ENCODE measurements around the gene PLOD1.
"Not testable (repeated sequence)": the region's sequence is repeated elsewhere in the genome, so short reads cannot be mapped to it uniquely, and the experiment has no call there.

Gene PLOD1

DNA sequence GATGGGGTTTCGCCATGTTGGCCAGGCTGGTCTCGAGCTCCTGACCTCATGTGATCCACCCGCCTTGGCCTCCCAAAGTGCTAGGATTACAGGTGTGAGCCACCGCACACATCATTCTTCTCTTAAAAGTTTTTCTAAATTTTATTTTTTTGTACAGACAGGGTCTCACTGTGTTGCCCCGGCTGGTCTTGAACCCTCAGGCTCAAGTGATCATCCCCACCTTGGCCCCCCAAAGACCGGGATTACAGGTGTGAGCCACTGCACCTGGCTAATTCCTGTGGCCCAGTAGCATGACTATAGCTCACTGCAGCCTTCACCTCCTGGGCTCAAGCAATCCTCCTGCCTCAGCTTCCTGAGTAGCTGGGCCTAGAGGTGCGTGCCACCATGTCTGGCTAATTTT lies 5.3 kb downstream of the PLOD1 start:
- DNase-seq: not testable (repeated sequence)

DNA sequence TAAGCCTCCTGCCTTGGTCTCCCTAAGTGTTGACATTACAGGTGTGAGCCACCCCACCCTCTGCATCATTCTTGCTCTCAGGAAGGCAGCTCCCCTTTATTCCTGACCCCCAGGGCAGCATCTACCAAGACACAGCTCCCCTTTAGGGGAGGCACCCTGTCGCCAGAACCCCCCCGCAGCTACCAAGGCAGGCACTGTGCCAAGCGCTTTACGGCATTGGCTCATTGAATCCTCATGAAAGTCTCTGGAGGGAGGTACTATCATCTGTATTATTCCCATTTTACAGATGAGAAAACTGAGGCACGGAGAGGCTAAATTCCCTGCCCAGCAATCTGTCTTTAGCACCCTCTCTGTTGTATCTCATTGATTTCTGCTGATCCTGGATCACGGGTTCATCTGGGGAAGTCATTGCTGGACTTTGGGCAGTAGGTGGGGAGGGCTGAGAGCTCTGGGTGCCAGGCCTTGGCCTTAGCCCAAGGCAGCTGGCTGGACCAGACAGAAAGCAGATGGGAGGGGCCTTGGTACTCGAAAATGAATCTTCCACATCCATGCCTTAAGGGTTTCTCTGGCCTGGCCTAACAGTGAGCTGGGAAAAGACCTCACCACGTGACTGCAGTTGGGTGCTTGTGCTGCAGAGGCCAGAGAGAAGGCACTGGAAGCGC lies 5.9 kb downstream of the PLOD1 start:
- no peak for DNase-seq

DNA sequence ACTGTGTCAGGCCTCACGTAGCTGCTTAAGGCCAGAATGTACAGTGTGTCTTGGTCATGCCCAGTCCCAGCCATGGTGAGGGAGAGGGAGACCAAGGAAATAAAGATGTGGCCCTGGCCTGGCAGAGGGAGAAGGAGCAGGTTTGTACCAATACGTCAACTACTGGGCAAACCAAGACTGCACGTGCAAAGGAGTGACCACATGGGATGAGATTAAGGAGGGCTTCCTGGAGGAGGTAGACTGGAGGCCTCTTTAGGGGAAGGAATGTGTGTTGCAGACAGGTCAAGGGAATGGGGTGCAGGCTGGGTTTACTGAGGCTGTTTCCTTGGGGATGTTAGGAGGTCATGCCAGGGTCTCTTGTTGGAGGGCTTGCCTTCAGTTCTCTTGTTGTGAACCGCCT lies 7.8 kb downstream of the PLOD1 start:
- no peak for DNase-seq

DNA sequence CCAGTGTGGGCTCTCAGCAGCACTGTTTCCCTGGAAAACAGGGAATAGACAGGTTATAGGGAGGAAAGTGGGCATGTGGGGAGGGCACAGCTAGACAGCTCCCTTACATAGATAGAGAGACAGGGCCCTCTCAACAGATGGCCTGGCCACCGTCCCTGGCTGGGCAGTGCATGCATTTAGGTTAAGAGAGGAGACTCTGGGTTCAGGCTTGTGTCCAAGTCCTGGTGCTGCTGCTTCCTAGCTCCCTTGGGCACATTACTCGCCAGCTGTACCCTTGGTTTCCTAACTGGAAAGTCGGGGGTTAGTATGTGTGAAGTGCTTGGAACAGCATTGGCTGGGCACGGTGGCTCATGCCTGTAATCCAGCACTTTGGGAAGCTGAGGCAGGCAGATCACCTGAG lies 9.1 kb downstream of the PLOD1 start:
- DNase-seq: no peak

GRCh38 chr1:11944358-11944931 lies 9.9 kb downstream of the PLOD1 start:
- peak; percentile 33 to 58 for DNase-seq

DNA sequence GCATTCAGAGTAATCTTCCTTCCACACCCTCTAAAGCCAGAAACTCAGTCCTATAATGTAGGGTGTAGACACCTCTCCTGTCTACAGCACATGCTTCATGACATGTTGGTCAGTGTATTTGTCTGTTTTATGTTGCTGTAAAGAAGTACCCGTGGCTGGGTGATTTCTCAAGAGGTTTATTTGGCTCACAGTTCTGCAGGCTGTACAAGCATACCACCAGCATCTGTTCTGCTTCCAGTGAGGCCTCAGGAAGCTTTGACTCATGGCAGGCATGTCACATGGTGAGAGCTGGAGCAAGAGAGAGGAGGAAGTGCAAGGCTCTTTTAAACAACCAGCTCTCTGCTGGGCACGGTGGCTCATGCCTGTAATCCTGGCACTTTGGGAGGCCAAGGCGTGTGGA lies 12.1 kb downstream of the PLOD1 start:
- no peak for DNase-seq

GRCh38 chr1:11948822-11949458 lies 14.4 kb downstream of the PLOD1 start:
- DNase-seq: no peak

DNA sequence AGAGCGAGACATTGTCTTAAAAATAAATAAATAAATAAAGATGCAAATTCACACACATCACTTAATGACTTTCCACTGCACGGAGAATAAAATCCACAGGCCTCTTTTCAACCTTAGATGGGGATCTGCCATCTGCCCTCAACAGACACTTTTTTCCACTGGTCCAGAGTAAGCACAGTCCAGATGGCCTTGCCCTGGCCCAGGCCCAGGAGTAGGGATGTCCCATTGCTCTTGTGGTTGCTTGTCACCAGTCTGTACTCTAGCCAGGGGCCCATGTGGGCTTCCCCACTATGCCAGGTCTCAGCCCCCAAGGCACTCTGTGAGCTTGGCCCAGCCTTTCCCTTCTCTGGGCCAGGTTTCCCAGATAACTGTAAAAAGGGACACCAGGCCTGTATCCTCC lies 17.4 kb downstream of the PLOD1 start:
- DNase-seq: no peak

- no peak for DNase-seq
Observed at GRCh38 chr1:11952455-11953109, 18.1 kb downstream of the PLOD1 start.

GRCh38 chr1:11955221-11955620 lies 20.7 kb downstream of the PLOD1 start:
- no peak for DNase-seq

GRCh38 chr1:11957398-11957797 lies 22.9 kb downstream of the PLOD1 start:
- DNase-seq: no peak

GRCh38 chr1:11957897-11958296 lies 23.4 kb downstream of the PLOD1 start:
- no peak for DNase-seq

GRCh38 chr1:11960276-11960675 lies 25.8 kb downstream of the PLOD1 start:
- no peak for DNase-seq

GRCh38 chr1:11960715-11961114 lies 26.2 kb downstream of the PLOD1 start:
- DNase-seq: peak; percentile 80 to 83

- no peak for DNase-seq
Observed at GRCh38 chr1:11961230-11961629, 26.7 kb downstream of the PLOD1 start.

DNA sequence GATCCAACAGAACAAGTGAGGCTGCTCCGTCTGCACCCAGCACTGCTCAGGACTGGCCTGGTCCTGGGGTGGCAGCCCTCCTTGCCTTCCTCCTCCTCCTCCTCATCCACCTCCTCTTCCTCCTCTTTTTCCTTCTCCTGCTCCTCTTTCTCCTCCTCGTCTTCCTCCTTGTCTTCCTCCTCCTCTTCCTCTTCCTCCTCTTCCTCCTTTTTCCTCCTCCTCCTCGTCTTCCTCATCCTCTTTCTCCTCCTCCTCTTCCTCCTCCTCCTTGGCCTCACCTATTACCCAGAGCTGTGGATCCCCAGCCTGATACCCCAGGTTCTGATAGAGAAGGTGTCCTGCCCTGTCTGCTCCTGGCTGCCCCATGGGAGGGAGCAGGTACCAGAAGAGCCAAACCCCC lies 29.1 kb downstream of the PLOD1 start:
- DNase-seq: no peak

DNA sequence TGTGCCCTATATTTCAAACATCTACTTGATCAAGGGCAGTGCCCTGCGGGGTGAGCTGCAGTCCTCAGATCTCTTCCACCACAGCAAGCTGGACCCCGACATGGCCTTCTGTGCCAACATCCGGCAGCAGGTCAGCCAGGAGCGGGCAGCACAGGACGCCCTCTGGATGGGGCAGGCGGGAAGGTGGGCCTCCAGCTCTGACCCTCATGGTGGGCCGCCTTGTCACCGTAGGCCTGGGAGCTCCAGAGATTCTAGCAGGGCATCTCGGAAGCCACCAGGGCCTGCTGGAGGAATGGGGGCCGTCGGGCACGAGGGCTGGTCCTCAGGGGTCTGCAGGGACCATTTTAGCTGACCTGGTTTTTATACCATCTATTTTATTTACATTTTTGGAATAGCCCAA lies 30.1 kb downstream of the PLOD1 start:
- no peak for DNase-seq

DNA sequence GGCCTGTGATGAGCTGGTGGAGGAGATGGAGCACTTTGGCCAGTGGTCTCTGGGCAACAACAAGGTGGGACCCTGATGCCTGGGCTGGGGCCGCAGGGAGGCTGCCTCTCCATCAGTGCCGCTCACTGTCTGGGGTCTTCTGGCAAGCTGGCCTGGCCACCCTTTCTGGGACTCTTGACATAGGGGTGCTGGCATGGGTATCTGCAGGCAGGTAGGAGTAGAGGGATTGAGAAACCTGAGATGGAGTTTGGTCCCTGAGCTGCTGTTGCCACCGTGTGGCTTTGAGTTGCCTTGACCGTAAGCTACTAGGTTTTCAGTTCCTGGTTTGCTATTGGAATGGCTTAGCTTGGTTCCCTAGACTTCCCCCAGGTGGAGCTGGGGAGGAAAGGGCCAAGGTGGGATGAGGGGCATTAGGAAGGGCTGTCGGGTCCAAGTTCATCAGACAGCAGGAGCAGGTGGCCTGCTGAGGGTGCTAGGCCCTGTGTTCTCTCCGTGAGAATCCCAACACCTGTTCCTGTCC lies 32.6 kb downstream of the PLOD1 start:
- peak; percentile 53 to 74 for DNase-seq

- no peak for DNase-seq
Observed at GRCh38 chr1:11970441-11971185, 36.1 kb downstream of the PLOD1 start.

DNA sequence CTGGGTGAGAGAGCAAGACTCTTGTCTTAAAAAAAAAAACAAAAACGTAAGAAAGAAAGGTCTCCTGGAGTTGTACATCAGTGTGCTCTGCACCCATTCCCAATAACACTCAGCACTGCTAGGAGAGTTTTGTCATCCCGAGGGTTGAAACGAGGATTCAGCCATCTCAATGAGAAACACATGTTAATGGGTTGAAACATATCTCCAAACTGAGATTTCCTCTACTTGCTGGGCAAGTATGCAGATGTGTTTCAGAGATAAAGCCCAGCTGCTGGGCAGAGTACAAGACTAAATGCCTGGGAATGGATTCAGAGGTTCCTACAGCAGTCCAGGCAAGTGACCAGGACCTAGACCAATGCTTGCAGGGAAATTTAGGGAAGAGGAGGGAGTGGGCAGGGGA lies 43.1 kb downstream of the PLOD1 start:
- no peak for DNase-seq

- peak in 1 of 2 experiments; percentile 11 for DNase-seq
Observed at GRCh38 chr1:11978301-11978700, 43.8 kb downstream of the PLOD1 start.

- no peak for DNase-seq
Observed at GRCh38 chr1:11979028-11979850, 44.7 kb downstream of the PLOD1 start.

Data from Kasumi-1 (cell line).